Measurements from ENCODE around the gene HOXA2.

Gene HOXA2

DNA sequence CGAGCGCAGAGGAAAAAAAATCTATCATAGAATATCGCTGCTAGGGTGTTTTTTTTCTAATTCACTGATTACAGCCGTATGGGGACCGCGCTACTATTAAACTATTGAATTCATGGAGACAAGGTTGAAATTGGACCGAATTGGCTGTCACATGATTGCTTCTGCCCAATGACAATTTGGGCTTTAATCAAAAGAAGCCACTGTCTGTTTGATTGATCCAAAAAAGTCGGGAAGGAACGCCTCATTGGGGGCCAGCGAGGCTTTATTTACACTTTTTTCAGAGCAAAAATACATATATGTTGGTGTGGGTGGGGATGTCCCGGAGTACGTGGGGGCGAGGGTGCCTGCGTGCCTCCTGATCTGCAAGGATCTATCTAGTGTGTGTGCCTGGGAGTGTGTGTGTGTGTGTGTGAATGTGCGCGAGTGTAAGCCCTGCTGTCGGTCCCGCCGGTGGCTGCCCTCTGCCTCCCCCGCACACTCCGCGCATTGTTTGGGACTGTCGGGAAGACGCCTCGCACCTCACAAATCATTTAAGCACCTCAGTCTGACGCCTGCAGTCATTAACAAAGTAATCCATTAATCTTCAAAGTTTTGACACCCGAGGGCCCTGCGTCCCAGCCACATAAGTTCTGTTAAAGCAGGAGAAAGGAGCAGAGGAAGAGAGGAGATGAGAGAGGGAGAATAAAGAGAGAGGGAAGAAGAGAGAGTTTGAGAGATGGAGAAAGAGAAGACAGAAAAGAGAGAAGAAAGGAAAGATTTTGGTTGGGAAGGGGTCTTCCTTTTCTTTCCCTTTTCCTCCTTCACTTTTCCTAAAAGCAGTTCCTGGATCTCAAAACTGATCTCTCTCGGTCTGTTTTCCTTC, at the start of gene HOXA2:
TSS of gene HOXA2 (minus strand) at position 103 of the 862 bp plus-strand sequence. CDS start 183 bp downstream, outside the sequence.
- DNase-seq (ENCODE audit: low spot score): no peak

GRCh38 chr7:27151341-27151930, 49.0 kb upstream of the HOXA2 start:
- DNase-seq (ENCODE audit: low spot score): peak; percentile 73

DNA sequence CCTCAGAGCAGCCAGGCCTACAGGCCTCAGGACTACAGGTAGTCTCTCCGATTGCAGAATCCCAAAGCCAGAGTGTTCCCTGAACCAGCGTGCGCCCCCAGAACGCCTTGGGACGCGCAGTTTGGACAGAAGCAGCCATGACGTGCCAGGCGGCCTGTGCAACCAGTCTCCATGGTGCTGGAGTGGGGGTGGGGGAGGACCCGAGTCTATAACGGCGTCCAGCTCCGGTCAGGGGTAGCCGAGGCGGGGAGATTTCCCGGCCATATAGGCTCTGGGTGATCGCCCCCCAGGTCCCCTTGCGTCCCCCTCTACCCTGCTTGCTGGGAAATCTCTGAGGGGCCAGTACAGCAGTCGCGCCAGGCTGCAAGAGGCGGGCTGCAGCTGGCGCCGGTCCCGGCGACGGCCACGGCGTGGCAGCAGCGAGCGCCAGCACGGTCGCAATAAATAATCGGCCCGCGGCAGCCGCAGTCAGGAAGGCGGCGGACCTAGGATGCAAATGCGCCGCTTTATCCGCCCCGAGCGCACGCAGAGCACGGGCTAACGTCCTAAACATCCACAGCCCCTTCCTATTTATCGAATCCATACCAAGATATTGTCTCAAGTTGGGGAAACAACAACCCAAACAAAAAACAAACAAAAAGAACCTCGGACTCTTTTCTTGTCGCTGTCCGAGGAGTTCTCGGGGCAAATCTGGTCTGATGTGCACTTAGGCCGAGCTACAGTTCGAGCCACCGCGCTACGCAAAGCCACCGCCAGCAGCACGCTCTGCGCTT, 48.3 kb upstream of the HOXA2 start:
- peak; percentile 89 for DNase-seq (ENCODE audit: low spot score)

- DNase-seq (ENCODE audit: low spot score): no peak
Measured at GRCh38 chr7:27149842-27150567, 47.5 kb upstream of the HOXA2 start.

DNA sequence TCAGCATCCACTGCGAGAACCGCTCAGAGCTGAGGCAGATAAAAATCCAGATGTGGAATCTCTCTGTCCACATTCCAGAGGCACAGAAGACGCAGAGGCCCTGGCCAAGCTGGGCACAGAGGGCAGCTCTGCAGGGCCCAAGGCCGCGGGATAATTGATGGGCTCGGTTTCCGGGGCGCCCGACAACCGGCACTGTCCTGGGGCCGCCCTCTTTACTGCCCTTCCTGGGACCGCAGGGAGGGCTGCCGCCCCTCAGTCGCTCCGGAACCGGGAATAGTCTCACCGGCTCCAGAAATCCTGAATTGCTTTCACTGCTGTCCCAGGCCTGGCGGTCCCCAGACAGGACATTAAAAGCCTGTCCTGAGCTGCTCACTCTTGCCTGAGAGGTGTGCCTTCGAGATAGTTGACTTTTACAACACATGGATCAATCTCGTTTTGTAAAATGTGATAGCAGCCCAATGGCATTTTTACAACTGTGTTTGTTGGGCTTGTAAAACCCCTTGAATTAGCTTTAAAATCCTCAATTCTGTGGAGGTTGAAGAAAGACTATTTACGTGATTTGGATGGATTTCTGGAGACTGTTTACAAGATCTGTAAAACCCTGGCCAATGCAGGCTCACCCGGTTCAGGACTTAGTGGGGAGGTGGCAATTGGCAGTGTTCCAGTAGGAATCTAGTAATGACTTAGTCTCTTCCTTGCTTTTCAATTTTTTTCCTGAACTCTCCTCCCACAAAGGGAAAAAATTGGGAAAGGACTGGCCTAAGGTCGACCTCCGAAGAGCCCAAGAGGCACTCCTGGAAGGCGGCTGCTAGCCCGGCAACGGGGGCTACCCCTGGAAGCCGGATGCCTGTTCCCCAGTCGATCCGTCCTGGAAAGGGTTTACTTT, 46.5 kb upstream of the HOXA2 start:
- peak; percentile 66 for DNase-seq (ENCODE audit: low spot score)

DNA sequence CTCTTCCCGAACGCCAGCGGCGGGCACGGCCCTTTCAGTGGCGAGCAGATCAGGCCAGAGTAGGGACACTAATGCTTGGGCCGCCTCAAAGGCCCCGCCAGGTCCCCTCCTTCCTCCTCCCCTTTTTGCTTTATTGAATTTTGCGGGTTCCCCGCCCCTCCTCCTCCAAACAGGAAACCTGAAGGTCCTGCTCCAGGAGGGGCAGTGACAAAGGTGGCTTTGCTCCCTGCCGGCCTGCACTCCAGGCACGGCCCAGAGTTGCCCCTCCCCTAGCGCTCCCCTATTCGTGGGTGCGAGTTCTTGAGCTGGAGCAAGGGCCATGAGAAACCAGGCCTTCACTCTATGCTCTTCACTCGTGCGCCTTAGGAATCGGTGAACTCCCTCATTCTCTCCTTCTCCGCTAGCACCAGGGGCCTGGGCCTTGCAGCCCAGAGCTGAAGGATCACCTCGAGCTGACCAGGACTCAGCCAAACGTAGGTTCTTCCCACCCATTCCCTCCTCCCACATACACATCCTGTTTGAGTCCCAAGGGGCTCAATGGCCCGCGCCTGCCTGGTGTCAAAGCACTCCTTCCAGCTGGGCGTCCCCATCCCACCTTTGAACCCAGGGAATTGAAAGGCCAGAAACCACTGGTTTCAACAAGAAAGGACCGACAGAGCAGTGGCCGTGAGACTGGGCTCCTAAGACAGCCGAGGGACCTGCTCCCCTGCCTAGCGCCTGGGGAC, 45.7 kb upstream of the HOXA2 start:
- peak; percentile 69 for DNase-seq (ENCODE audit: low spot score)

GRCh38 chr7:27147199-27148030, 44.9 kb upstream of the HOXA2 start, which contains the start of gene HOXA6:
TSS of gene HOXA6 (minus strand) at chr7:27147774. CDS start at chr7:27147749, 25 bp downstream.
- DNase-seq (ENCODE audit: low spot score): peak; percentile 80

DNA sequence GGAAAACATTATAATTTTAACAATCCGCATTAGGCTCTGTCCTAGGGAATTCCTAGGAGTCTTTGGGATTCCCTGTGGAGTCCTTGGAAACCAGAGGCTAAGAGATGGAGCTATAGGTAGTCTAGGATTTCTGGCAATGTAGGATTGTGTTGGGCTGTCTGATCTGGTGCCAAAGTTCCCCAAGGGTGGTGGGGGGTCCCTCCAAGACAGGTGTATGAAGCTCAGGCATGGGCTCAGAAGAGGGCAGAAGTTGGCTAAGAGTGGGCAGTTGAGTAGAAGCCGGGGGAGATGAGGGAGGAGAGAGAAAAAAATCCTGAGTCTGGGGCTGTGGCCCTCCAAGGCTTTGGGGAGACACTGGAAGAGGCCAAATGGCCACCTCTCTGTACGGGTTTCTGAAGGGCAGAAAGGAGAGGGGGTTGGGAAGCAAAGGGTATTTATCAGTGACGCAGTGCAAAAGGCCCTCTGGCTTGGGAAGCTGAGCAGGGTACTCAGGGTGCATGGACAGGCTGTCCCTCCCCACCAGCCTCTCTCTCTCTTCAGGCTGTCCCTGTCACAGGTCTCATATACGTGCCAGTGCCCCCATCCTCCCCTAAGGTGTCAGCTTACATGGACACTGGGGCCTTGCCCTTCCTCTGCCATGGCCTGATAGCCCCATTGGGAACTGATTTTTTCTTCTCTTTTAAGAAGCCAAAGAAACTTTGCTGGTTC, 44.2 kb upstream of the HOXA2 start:
- DNase-seq (ENCODE audit: low spot score): peak; percentile 64

DNA sequence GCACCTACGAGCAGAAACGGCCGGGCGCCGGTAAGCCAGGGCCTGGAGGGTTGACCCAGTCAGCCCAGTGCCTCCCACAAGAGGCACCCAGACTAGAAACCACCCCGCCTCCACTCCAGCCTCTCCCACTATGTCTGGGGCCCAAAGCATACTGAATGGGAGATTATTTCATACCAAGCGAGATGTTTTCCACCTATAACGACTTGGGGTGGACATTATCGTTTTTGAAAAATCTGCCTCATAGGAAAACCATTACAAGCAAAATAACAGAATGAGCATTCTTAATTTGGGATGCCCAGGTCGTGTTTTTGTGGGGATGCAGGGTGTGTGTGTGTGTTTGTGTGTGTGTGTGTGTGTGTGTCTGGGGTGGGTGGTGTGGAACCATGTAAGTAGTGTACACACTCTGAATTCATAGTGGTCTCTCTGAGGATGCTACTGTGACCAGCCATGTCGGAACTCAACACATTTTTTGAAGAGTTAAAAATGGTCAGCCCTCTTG, 43.5 kb upstream of the HOXA2 start:
- DNase-seq (ENCODE audit: low spot score): peak; percentile 55

DNA sequence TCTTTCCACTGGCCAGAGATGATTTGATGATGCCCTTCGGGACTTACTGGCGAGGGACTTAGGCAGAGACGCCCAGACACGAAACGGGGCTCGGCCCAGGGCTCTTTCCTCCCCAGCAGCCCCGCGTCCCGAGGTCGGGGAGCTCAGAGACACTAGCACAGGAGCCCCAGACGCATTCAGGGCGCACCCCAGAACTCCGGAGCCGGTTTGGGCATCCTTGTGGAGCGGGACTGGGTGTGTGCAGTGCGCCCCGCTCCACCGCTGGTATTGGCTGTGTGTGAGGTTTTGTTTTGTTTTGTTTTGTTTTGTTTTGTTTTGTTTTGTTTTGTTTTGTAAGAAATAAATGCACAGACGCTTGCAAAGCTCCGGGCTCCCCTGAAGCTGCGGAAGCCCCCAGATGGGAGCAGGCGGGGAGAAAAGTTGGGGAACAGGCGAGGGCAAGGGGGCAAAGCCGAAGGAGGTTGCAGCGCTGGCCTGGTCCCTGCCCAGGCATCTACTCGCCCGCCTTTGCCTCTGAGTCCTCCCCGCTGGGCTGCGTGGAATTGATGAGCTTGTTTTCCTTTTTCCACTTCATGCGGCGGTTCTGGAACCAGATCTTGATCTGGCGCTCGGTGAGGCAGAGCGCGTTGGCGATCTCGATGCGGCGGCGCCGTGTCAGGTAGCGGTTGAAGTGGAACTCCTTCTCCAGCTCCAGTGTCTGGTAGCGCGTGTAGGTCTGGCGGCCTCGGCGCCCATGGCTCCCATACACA, 42.9 kb upstream of the HOXA2 start:
- peak; percentile 67 for DNase-seq (ENCODE audit: low spot score)

GRCh38 chr7:27144781-27145164, 42.3 kb upstream of the HOXA2 start:
- peak; percentile 66 for DNase-seq (ENCODE audit: low spot score)

GRCh38 chr7:27143950-27144780, 41.7 kb upstream of the HOXA2 start:
- peak; percentile 60 for DNase-seq (ENCODE audit: low spot score)

GRCh38 chr7:27143023-27143949, 40.8 kb upstream of the HOXA2 start, which contains the start of gene HOXA5:
TSS of gene HOXA5 (minus strand) at chr7:27143681. CDS start at chr7:27143607, 74 bp downstream.
- DNase-seq (ENCODE audit: low spot score): peak; percentile 87

GRCh38 chr7:27142580-27143022, 40.1 kb upstream of the HOXA2 start:
- DNase-seq (ENCODE audit: low spot score): no peak

- peak; percentile 65 for DNase-seq (ENCODE audit: low spot score)
Measured at GRCh38 chr7:27141923-27142579, 39.6 kb upstream of the HOXA2 start.
